Activated T-helper 2 cell treated with anti-CD3 and anti-CD28 coated beads, Interferon-gamma antibody, Interleukin-2, Interleukin-4, amounts not matched to agents 10 μg/mL and 5 μg/mL and 100 μg/mL, durations not matched to agents 14 hours and 24 hours and 36 hours (primary cell): Measurements from ENCODE around the gene ALK. TPM values are rescaled to one million over a fixed set of nuclear protein-coding genes. Genes with fewer than 3 reads are reported as not detected.

Experiments used
- DNase-seq: peaks from one replicate; pipeline ENCODE4 v3.0.0; 2021; ENCODE audit warnings: low spot score
- H3K27ac Mint-ChIP-seq: one replicate; pipeline ENCODE4 v1.8.0; 2021; ENCODE audit warnings: mixed read lengths
- H3K27me3 Mint-ChIP-seq: one replicate; pipeline ENCODE4 v1.8.0; 2021; ENCODE audit warnings: low read depth, mixed read lengths
- H3K36me3 Mint-ChIP-seq: one replicate; pipeline ENCODE4 v1.8.0; 2021; ENCODE audit warnings: low read depth, mixed read lengths
- H3K4me1 Mint-ChIP-seq: one replicate; pipeline ENCODE4 v1.8.0; 2021; ENCODE audit warnings: low read depth, mixed read lengths
- H3K4me3 Mint-ChIP-seq: one replicate; pipeline ENCODE4 v1.8.0; 2021; ENCODE audit warnings: low read depth, mild to moderate bottlenecking, moderate library complexity, mixed read lengths
- H3K9me3 Mint-ChIP-seq: one replicate; pipeline ENCODE4 v1.8.0; 2021; ENCODE audit warnings: mixed read lengths
- intact Hi-C: fragments of 100-400 bp; cut with micrococcal nuclease; formaldehyde crosslinking; loops from one replicate; pipeline ENCODE4 v1.15.1; 2023
- total RNA-seq: library from RNA; stranded (reverse); gene quantifications from 2 replicates; pipeline ENCODE4 v1.2.3, GENCODE V29; 2022

The ALK gene
- total RNA-seq, 1 donor from 2014 or later, result not detected

GRCh38 chr2:29222381-29223179 lies 698.8 kb downstream of the ALK start:
- no peaks in the 10 kb centered on the region for H3K4me1 Mint-ChIP-seq
- intact Hi-C loops, result no loop called here
- H3K4me3 Mint-ChIP-seq, result no peak overlapping the region
- no peaks in the 10 kb centered on the region for H3K27me3 Mint-ChIP-seq
- no peaks in the 10 kb centered on the region for H3K36me3 Mint-ChIP-seq
- no peak for DNase-seq
- H3K27ac Mint-ChIP-seq, result no peak overlapping the region
- H3K9me3 Mint-ChIP-seq, result no peaks in the 10 kb centered on the region

- no peaks in the 10 kb centered on the region for H3K9me3 Mint-ChIP-seq
- intact Hi-C loops, result no loop called here
- H3K36me3 Mint-ChIP-seq, result no peaks in the 10 kb centered on the region
- H3K4me3 Mint-ChIP-seq, result no peak overlapping the region
- DNase-seq, result no peak
- H3K27ac Mint-ChIP-seq, result no peak overlapping the region
- H3K27me3 Mint-ChIP-seq, result no peaks in the 10 kb centered on the region
- no peaks in the 10 kb centered on the region for H3K4me1 Mint-ChIP-seq
Observed at GRCh38 chr2:29220506-29221270, 700.7 kb downstream of the ALK start.

GRCh38 chr2:29219374-29219773 lies 702.0 kb downstream of the ALK start:
- no peaks in the 10 kb centered on the region for H3K4me1 Mint-ChIP-seq
- H3K4me3 Mint-ChIP-seq, result no peak overlapping the region
- no peak for DNase-seq
- no peaks in the 10 kb centered on the region for H3K9me3 Mint-ChIP-seq
- H3K27ac Mint-ChIP-seq, result no peak overlapping the region
- no peaks in the 10 kb centered on the region for H3K27me3 Mint-ChIP-seq
- intact Hi-C loops, result no loop called here
- H3K36me3 Mint-ChIP-seq, result no peaks in the 10 kb centered on the region

GRCh38 chr2:29218550-29219125 lies 702.7 kb downstream of the ALK start:
- Mint-ChIP-seq H3K4me1 (no peaks in the 10 kb centered on the region), H3K9me3 (no peaks in the 10 kb centered on the region), H3K4me3 (no peak overlapping the region), H3K36me3 (no peaks in the 10 kb centered on the region), H3K27me3 (no peaks in the 10 kb centered on the region), H3K27ac (no peak overlapping the region)
- no peak for DNase-seq
- intact Hi-C loops, result no loop called here

DNA sequence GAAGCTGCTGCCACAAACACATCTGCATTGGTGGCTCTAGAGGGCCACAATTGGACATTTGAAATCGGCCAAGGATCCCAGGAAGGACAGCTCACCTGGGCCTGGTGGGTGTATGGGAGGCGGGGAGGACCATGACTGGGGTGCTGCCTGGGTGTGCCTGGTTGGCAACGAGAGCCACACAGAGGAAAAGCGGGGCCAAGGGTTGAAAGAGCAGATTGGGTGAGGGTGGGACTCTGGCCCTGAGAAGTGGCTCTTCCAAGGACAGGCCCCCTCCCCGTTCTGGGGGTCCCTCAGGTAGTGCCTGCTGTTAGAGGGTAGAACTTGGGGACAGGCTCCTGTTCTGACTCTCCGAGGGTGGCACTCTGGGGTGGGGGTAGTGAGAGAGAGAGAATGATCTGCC lies 703.3 kb downstream of the ALK start:
- Mint-ChIP-seq H3K9me3 (no peaks in the 10 kb centered on the region), H3K27me3 (no peaks in the 10 kb centered on the region), H3K36me3 (no peaks in the 10 kb centered on the region), H3K4me1 (no peaks in the 10 kb centered on the region), H3K27ac (no peak overlapping the region), H3K4me3 (no peak overlapping the region)
- intact Hi-C loops, result no loop called here
- no peak for DNase-seq

DNA sequence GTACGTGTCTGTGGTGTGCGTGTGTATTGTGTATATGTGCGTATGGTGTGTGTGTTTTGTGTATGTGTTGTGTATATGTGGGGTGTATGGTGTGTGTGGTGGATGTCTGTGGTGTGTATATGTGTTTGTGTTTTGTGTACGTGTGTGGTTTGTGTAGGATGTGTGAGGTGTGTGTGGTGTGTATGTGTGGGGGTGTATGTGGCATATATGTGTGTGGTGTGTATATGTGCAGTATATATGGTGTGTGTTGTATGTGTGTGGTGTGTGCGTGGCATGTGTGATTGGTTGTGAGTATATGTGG lies 704.8 kb downstream of the ALK start:
- no peak overlapping the region for H3K27ac Mint-ChIP-seq
- no peak overlapping the region for H3K4me3 Mint-ChIP-seq
- H3K9me3 Mint-ChIP-seq, result no peaks in the 10 kb centered on the region
- DNase-seq, result no peak
- intact Hi-C loops, result no loop called here
- H3K36me3 Mint-ChIP-seq, result no peaks in the 10 kb centered on the region
- peaks cover 2% of the 10 kb centered on the region for H3K27me3 Mint-ChIP-seq
- H3K4me1 Mint-ChIP-seq, result no peaks in the 10 kb centered on the region

DNA sequence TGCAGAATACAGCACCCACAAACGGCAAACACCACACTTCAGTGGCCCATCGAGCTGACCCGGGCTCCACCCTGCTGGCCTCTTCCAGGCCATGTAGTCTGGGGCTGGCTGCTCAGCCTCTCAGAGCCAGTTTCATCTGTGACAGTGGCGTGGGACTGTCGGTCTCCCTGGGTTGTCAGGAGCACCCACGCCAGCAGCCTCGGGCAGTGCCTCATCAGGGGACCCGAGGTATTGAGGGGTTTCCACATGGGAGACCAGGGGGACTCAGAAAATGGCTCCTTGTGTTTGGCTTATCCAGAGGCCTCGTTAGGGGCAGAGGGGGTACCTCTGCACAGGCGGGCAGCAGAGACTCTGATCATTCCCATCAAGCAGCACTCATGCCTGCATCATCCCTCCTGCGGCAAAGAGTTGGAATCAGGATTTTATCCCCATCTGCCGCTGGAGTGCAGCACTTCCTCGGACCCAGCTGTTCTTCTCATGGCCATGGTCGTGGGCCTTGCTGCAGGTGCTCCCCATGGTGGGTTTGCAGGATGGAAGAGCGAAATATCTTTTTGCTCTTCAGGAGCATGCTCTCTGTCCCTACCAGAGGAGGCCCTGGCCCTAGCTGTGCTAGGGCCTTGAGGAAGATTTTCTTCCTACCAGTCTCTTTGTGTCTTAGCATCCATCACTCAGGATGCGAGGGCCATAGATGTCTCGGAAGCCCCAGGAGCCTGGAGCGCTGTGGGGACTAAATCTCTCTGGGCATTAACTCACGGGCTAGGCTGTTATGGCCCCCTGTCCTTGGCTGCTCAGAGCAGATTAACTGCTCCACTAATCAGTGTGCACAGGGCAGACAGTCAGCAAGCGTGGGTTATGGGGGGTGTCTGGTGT lies 705.4 kb downstream of the ALK start:
- Mint-ChIP-seq H3K27me3 (peaks cover 2% of the 10 kb centered on the region), H3K4me3 (no peak overlapping the region), H3K4me1 (no peaks in the 10 kb centered on the region), H3K27ac (no peak overlapping the region), H3K36me3 (no peaks in the 10 kb centered on the region), H3K9me3 (no peaks in the 10 kb centered on the region)
- no peak for DNase-seq
- intact Hi-C loops, result no loop called here

DNA sequence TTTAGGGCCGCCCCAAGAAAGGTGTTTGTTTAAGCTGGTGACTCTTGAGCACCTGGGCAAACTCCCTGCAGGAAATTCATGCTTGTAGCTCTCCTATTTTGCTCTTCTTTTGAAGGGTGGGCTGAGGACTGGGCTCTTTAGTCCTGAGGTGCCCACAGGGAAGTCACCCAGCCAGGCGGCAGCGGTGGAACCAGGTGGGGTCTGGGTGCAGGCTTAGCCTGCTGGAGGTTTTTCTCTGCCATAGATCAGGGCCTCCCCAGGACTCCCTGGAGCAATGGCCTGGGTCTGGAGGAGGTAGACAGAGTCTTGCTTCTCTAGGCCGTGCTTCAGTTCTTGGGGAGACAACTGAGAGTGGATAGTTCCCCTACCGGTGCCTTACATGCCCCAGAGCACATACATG lies 706.3 kb downstream of the ALK start:
- H3K4me1 Mint-ChIP-seq, result no peaks in the 10 kb centered on the region
- peaks cover 2% of the 10 kb centered on the region for H3K27me3 Mint-ChIP-seq
- no peak overlapping the region for H3K4me3 Mint-ChIP-seq
- intact Hi-C loops, result no loop called here
- DNase-seq, result no peak
- no peaks in the 10 kb centered on the region for H3K36me3 Mint-ChIP-seq
- H3K9me3 Mint-ChIP-seq, result no peaks in the 10 kb centered on the region
- no peak overlapping the region for H3K27ac Mint-ChIP-seq

GRCh38 chr2:29213888-29214291 lies 707.5 kb downstream of the ALK start:
- no peak overlapping the region for H3K4me3 Mint-ChIP-seq
- peaks cover 2% of the 10 kb centered on the region for H3K27me3 Mint-ChIP-seq
- no peaks in the 10 kb centered on the region for H3K36me3 Mint-ChIP-seq
- H3K27ac Mint-ChIP-seq, result no peak overlapping the region
- no peaks in the 10 kb centered on the region for H3K4me1 Mint-ChIP-seq
- no peaks in the 10 kb centered on the region for H3K9me3 Mint-ChIP-seq
- no peak for DNase-seq
- intact Hi-C loops, result no loop called here

- intact Hi-C loops, result no loop called here
- Mint-ChIP-seq H3K9me3 (no peaks in the 10 kb centered on the region), H3K4me3 (no peak overlapping the region), H3K27ac (no peak overlapping the region), H3K27me3 (peaks cover 2% of the 10 kb centered on the region), H3K36me3 (no peaks in the 10 kb centered on the region), H3K4me1 (no peaks in the 10 kb centered on the region)
- no peak for DNase-seq
Observed at GRCh38 chr2:29212009-29212408, 709.4 kb downstream of the ALK start.

DNA sequence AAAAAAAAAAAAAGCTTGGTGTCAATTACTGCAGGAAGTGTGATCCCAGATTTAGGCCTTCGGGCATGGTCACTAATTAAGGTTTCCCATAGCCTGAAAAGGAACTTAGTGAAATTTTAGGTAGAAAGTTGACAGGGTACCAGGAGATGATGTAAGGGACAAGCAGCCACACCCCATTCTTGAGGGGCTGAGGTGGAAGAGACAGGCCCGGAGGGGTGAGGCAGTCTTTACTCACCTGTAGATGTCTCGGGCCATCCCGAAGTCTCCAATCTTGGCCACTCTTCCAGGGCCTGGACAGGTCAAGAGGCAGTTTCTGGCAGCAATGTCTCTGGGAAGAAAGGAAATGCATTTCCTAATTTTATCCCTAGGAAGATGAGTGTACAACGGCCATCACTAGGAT lies 711.8 kb downstream of the ALK start:
- no peaks in the 10 kb centered on the region for H3K4me1 Mint-ChIP-seq
- H3K9me3 Mint-ChIP-seq, result no peaks in the 10 kb centered on the region
- H3K36me3 Mint-ChIP-seq, result no peaks in the 10 kb centered on the region
- no peak overlapping the region for H3K27ac Mint-ChIP-seq
- intact Hi-C loops, result no loop called here
- no peak for DNase-seq
- peaks cover 2% of the 10 kb centered on the region for H3K27me3 Mint-ChIP-seq
- no peak overlapping the region for H3K4me3 Mint-ChIP-seq

GRCh38 chr2:29207352-29208148 lies 713.8 kb downstream of the ALK start:
- Mint-ChIP-seq H3K4me3 (no peak overlapping the region), H3K27me3 (peaks cover 2% of the 10 kb centered on the region), H3K9me3 (no peaks in the 10 kb centered on the region), H3K4me1 (no peaks in the 10 kb centered on the region), H3K36me3 (no peaks in the 10 kb centered on the region), H3K27ac (no peak overlapping the region)
- intact Hi-C loops, result no loop called here
- DNase-seq, result no peak
